CD1c-positive myeloid dendritic cell (primary cell): Measurements from ENCODE around the gene ITIH3.
A peak's percentile ranks its signal among the peaks of the same experiment; 100 is the strongest.

ENCODE experiments used
- DNase-seq: peaks from one replicate; pipeline ENCODE4 v3.0.0-alpha.2; 2016; ENCODE audit errors: extremely low spot score

Gene ITIH3

GRCh38 chr3:52795298-52795900, 803 bp downstream of the ITIH3 start:
- no peak for DNase-seq

GRCh38 chr3:52796411-52796810, 1.8 kb downstream of the ITIH3 start:
- DNase-seq = no peak

GRCh38 chr3:52798376-52798977, 3.9 kb downstream of the ITIH3 start:
- DNase-seq = no peak

GRCh38 chr3:52798978-52799476, 4.4 kb downstream of the ITIH3 start:
- peak; percentile 31 for DNase-seq

- no peak for DNase-seq
Observed at GRCh38 chr3:52800079-52800478, 5.5 kb downstream of the ITIH3 start.

GRCh38 chr3:52801839-52802238, 7.2 kb downstream of the ITIH3 start:
- no peak for DNase-seq

- no peak for DNase-seq
Observed at GRCh38 chr3:52805270-52806039, 10.9 kb downstream of the ITIH3 start.

- DNase-seq = no peak
Observed at GRCh38 chr3:52809149-52809548, 14.6 kb downstream of the ITIH3 start.

GRCh38 chr3:52809662-52810377, 15.2 kb downstream of the ITIH3 start:
- no peak for DNase-seq

- no peak for DNase-seq
Observed at GRCh38 chr3:52810923-52811322, 16.3 kb downstream of the ITIH3 start.

- no peak for DNase-seq
Observed at GRCh38 chr3:52811452-52812011, 16.9 kb downstream of the ITIH3 start.

GRCh38 chr3:52813810-52814209, 19.2 kb downstream of the ITIH3 start:
- no peak for DNase-seq

- no peak for DNase-seq
Observed at GRCh38 chr3:52816199-52816598, 21.6 kb downstream of the ITIH3 start.

GRCh38 chr3:52816654-52817053, 22.1 kb downstream of the ITIH3 start:
- DNase-seq = no peak

GRCh38 chr3:52817221-52817620, 22.6 kb downstream of the ITIH3 start:
- no peak for DNase-seq

GRCh38 chr3:52817860-52818259, 23.3 kb downstream of the ITIH3 start:
- no peak for DNase-seq

- DNase-seq = no peak
Observed at GRCh38 chr3:52819936-52820335, 25.3 kb downstream of the ITIH3 start.

- DNase-seq = no peak
Observed at GRCh38 chr3:52820736-52821135, 26.1 kb downstream of the ITIH3 start.

GRCh38 chr3:52822363-52822762, 27.8 kb downstream of the ITIH3 start:
- DNase-seq = no peak

- no peak for DNase-seq
Observed at GRCh38 chr3:52824037-52824436, 29.4 kb downstream of the ITIH3 start.

- DNase-seq = peak; percentile 15
Observed at GRCh38 chr3:52827441-52827840, 32.8 kb downstream of the ITIH3 start.

GRCh38 chr3:52827866-52828376, 33.3 kb downstream of the ITIH3 start:
- DNase-seq = no peak
